ENCODE data around the gene OR4C13.
A peak's percentile ranks its signal among the peaks of the same experiment; 100 is the strongest.
"Not testable (repeated sequence)": the region's sequence is repeated elsewhere in the genome, so short reads cannot be mapped to it uniquely, and the experiment has no call there.

OR4C13 gene

DNA sequence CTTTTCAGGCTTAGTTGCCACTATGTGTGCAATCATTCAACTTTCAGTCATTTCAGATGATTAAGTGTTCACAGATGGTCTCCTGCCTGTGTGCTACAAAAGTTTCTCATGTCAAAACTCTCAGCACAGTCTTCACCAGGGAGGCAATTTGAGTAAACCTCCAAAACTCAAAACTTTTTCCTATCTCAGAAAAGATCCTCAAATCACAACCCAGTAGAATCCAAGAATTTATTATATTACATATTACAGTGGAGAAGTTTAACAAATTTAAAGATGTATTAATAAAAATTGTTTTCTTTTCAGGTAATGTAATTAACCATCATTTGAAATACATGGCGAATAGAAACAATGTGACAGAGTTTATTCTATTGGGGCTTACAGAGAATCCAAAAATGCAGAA lies at the start of gene OR4C13:
TSS of gene OR4C13 (plus strand) at position 301 of the 400 bp plus-strand sequence. CDS start at position 333, 32 bp downstream.
- no peak for DNase-seq

DNA sequence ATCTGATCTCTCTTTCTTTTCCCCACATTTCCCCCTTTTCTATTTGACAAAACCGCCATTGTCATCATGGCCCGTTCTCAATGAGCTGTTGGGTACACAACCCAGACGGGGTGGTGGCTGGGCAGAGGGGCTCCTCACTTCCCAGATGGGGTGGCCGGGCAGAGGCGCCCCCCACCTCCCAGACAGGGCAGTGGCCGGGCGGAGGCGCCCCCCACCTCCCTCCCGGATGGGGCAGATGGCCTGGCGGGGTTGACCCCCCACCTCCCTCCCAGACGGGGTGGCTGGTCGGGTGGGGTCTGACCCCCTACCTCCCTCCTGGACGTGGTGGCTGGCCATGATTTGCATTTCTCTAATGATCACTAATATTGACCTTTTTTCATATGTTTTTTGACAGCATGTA lies 40.7 kb upstream of the OR4C13 start:
- DNase-seq, result not testable (repeated sequence)

DNA sequence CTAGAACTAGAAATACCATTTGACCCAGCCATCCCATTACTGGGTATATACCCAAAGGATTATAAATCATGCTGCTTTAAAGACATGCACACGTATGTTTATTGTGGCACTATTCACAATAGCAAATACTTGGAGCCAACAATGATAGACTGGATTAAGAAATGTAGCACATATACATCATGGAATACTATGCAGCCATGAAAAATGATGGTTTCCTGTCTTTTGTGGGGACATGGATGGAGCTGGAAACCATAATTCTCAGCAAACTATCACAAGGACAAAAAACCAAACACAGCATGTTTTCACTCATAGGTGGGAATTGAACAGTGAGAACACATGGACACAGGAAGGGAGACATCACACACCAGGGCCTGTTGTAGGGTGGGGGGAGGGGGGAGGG lies 3.5 kb upstream of the OR4C13 start:
- not testable (repeated sequence) for DNase-seq

DNA sequence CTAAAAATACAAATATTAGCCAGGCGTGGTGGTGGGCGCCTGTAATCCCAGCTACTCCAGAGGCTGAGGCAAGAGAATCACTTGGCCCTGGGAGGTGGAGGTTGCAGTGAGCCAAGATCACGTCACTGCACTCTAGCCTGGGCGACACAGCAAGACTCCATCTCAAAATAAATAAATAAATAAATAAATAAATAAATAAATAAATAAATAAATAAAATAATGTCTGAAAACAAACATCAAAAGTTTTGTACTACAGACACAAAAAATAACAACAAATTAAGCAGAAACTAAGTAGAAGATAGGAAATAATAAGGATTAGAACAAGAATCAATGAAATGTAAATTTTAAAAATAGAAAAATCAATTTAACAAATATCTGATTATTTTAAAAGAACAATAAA lies 21.2 kb downstream of the OR4C13 start:
- not testable (repeated sequence) for DNase-seq

DNA sequence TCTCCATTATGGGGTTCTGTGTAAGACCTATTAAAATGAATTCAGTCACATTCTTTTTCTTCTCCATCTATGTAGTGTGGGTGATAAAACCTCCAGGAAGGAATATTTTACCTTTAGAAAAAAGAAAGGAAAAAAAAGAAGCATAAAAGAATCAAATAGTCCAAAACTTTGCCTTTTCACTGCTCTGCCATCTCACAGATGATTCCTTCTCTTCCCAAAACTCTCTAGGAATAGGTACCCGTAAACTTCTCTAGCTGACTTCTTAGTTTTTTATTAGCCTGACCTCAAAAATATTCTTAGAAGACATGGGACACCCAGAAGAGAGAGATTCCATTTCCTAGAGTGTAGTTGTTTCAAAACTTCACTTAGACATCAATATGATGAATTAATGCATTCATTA lies 30.2 kb downstream of the OR4C13 start, which contains the start of gene OR4C12:
TSS of gene OR4C12 (minus strand) at position 101 of the 400 bp plus-strand sequence. CDS start at position 67, 34 bp downstream.
- not testable (repeated sequence) for DNase-seq

DNA sequence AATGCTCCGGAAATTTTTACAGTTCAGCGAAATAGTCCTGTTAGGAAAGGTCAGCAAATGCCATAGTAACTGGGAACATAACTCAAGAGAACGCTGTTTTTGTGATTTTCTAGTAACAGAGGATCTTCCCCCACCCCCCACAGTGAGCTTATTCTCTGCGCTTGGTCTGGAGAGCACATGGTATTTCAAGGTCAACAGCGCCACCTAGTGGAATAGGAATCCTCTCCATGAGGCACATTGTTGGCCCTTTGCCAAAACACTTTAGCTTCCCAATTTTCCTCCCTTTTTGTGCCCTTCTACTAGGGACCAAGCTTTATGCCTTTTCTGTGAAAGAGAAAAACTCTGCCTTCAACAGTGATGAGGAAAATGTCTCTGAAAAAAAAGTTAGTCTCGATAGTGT lies 43.4 kb downstream of the OR4C13 start:
- peak; percentile 85 to 93 for DNase-seq
